ENCODE measurements around the gene PYY.
"Not testable (repeated sequence)": the region's sequence is repeated elsewhere in the genome, so short reads cannot be mapped to it uniquely, and the experiment has no call there.

PYY gene

GRCh38 chr17:43939886-43940285 lies 13.9 kb downstream of the PYY start:
- DNase-seq (ENCODE audit: low spot score in 2 of 2): no peak
- ATAC-seq: no peak
- no peaks in the 10 kb centered on the region for H3K9me3 Mint-ChIP-seq
- H3K4me3 Mint-ChIP-seq: no peak overlapping the region
- H3K27ac Mint-ChIP-seq: no peak overlapping the region
- no peaks in the 10 kb centered on the region for H3K36me3 Mint-ChIP-seq
- H3K4me1 Mint-ChIP-seq: peaks cover 17% of the 10 kb centered on the region

DNA sequence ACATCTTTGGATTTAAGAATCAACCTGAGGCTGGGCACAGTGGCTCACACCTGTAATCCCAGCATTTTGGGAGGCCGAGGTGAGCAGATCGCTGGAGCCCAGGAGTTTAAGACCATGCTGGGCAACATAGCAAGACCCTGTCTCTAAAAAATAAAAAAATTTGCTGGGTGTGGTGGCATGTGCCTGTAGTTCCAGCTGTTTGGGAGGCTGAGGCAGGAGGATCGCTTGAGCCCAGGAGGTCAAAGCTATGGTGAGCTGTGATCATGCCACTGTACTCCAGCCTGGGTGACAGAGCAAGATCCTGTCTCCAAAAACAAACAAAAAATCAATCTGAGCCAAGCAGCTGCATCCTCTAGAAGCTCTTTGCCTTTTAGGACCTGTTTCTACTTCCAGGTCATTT lies 14.3 kb downstream of the PYY start:
- not testable (repeated sequence) for DNase-seq (ENCODE audit: low spot score in 2 of 2); ATAC-seq; H3K9me3 Mint-ChIP-seq; H3K36me3 Mint-ChIP-seq; H3K27ac Mint-ChIP-seq
- peak overlapping the region; percentile 48 for H3K4me3 Mint-ChIP-seq
- peaks cover 13% of the 10 kb centered on the region for H3K4me1 Mint-ChIP-seq

DNA sequence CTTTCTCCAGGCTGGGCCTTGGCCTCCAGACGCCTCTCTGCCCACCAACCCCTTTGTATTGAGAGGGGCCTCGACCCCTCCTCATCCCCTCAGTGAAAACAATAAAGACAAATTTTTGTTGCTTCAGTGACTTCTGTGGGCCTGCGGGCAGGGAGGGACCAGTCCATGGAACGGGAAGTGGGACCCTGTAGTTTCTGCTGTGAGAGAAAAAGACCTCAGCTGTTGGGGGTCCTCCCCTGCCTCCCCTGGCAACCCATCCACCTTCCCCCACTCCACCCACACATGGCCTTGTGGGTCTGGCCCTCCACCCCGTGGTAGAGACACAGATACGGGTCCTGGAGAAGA lies 14.9 kb downstream of the PYY start:
- DNase-seq (ENCODE audit: low spot score in 2 of 2) (no peak), ATAC-seq (no peak)
- Mint-ChIP-seq H3K4me3 (peak overlapping the region; percentile 48), H3K27ac (no peak overlapping the region), H3K9me3 (no peaks in the 10 kb centered on the region), H3K4me1 (peaks cover 12% of the 10 kb centered on the region), H3K36me3 (no peaks in the 10 kb centered on the region)

DNA sequence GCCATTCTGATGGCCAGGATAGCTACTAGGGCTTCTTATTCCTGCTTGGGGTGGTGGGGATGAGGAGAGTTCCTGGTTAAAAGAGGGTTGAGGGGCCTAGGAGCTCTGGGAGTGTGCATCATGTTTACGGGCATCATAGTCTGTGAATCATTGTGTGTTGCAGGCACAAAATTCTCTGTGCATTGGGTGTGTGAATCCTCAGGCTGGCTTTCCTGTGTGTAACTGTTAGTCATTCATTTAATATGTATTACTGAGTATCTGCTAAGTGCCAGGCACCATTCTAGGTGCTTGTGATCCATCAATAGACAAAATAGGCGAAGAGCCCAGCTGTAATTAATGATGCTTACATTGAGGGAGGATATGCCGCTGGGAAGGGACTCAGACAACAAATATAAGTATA lies 17.3 kb downstream of the PYY start:
- no peaks in the 10 kb centered on the region for H3K9me3 Mint-ChIP-seq
- no peaks in the 10 kb centered on the region for H3K36me3 Mint-ChIP-seq
- DNase-seq (ENCODE audit: low spot score in 2 of 2) (no peak), ATAC-seq (no peak)
- H3K4me3 Mint-ChIP-seq: no peak overlapping the region
- H3K4me1 Mint-ChIP-seq: peaks cover 12% of the 10 kb centered on the region
- H3K27ac Mint-ChIP-seq: no peak overlapping the region

DNA sequence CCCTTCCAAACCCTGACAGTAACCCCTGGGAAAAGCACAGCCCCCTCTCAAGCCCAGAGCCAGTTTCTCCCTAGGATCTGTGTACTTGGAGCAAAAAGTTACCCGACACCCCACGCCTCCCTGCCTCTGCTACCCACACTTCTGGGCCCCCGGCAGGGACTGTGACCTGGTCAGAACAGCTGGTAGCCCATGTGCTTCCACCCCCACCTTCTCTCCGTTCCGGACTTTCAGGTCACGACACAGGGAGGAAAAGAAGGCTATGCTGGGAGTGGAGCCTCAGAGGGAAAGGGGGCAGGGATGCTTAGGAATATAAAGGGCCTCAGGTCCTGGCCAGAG lies 17.8 kb downstream of the PYY start:
- H3K36me3 Mint-ChIP-seq: no peaks in the 10 kb centered on the region

GRCh38 chr17:43935204-43935925 lies 18.4 kb downstream of the PYY start:
- Mint-ChIP-seq H3K4me3 (no peak overlapping the region), H3K36me3 (no peaks in the 10 kb centered on the region), H3K4me1 (peaks cover 12% of the 10 kb centered on the region), H3K9me3 (no peaks in the 10 kb centered on the region), H3K27ac (no peak overlapping the region)
- DNase-seq (ENCODE audit: low spot score in 2 of 2) (no peak), ATAC-seq (no peak)

More for the DNA sequence above, 17.8 kb downstream of the PYY start:
- ATAC-seq (no peak), DNase-seq (ENCODE audit: low spot score in 2 of 2) (no peak)
- H3K27ac Mint-ChIP-seq: no peak overlapping the region
- no peak overlapping the region for H3K4me3 Mint-ChIP-seq
- peaks cover 12% of the 10 kb centered on the region for H3K4me1 Mint-ChIP-seq
- no peaks in the 10 kb centered on the region for H3K9me3 Mint-ChIP-seq

- ATAC-seq (no peak), DNase-seq (ENCODE audit: low spot score in 2 of 2) (no peak)
- Mint-ChIP-seq H3K4me1 (peaks cover 9% of the 10 kb centered on the region), H3K36me3 (no peaks in the 10 kb centered on the region), H3K9me3 (no peaks in the 10 kb centered on the region), H3K4me3 (no peak overlapping the region), H3K27ac (no peak overlapping the region)
These were observed 20.8 kb downstream of the PYY start for GRCh38 chr17:43932923-43933322.

- Mint-ChIP-seq H3K4me3 (no peak overlapping the region), H3K27ac (no peak overlapping the region), H3K36me3 (no peaks in the 10 kb centered on the region), H3K4me1 (peaks cover 11% of the 10 kb centered on the region), H3K9me3 (no peaks in the 10 kb centered on the region)
- no peak for DNase-seq (ENCODE audit: low spot score in 2 of 2)
- no peak for ATAC-seq
These were observed 21.4 kb downstream of the PYY start for GRCh38 chr17:43932357-43932756.

- no peaks in the 10 kb centered on the region for H3K9me3 Mint-ChIP-seq
- DNase-seq (ENCODE audit: low spot score in 2 of 2): no peak
- H3K27ac Mint-ChIP-seq: no peak overlapping the region
- ATAC-seq: no peak
- no peak overlapping the region for H3K4me3 Mint-ChIP-seq
- H3K4me1 Mint-ChIP-seq: peaks cover 12% of the 10 kb centered on the region
- H3K36me3 Mint-ChIP-seq: no peaks in the 10 kb centered on the region
These were observed 22.6 kb downstream of the PYY start for GRCh38 chr17:43931062-43931571.

DNA sequence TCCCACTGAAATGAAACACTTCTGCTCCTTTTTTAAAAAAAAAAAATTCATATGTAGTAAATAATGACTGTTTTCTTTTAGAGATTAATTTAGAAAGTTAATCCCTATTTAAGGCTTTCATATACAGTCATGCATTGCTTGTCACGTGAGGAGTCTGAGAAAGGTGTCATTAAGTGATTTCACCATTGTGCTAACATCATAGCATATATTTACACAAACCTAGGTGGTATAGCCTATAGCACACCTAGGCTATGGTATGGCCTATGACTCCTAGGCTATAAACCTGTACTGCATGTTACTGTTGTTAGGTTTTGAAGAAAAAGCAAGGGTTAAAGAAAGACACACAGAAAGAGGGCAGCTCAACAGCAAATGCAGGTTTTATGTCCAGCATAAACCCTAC lies 25.1 kb downstream of the PYY start:
- peaks cover 12% of the 10 kb centered on the region for H3K4me1 Mint-ChIP-seq
- H3K4me3 Mint-ChIP-seq: no peak overlapping the region
- no peaks in the 10 kb centered on the region for H3K36me3 Mint-ChIP-seq
- no peak overlapping the region for H3K27ac Mint-ChIP-seq
- ATAC-seq (peak; percentile 42), DNase-seq (ENCODE audit: low spot score in 2 of 2) (no peak)
- H3K9me3 Mint-ChIP-seq: no peaks in the 10 kb centered on the region

DNA sequence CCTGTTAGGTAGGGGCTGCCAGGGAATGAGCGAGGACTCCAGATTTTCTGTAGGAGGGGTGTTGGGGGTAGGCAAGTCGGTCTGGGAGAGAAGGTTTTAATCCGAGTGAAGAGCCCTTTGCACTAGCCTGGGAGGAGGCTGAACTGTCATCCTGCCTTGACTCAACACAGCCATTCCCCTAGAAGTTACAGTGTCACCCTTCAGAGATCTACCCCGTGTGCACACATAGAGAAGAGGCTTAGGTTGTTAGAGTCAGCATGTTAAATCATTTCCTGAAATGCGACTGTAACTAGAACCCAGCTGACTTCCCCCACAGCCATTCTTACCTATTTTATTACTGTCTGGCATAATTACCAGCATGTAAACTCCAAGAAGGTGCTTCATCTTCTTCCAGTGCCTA lies 25.8 kb downstream of the PYY start:
- H3K9me3 Mint-ChIP-seq; DNase-seq (ENCODE audit: low spot score in 2 of 2); H3K36me3 Mint-ChIP-seq; H3K27ac Mint-ChIP-seq: not testable (repeated sequence)
- peak overlapping the region; percentile 70 for H3K4me3 Mint-ChIP-seq
- ATAC-seq: peak; percentile 85
- peaks cover 12% of the 10 kb centered on the region for H3K4me1 Mint-ChIP-seq

DNA sequence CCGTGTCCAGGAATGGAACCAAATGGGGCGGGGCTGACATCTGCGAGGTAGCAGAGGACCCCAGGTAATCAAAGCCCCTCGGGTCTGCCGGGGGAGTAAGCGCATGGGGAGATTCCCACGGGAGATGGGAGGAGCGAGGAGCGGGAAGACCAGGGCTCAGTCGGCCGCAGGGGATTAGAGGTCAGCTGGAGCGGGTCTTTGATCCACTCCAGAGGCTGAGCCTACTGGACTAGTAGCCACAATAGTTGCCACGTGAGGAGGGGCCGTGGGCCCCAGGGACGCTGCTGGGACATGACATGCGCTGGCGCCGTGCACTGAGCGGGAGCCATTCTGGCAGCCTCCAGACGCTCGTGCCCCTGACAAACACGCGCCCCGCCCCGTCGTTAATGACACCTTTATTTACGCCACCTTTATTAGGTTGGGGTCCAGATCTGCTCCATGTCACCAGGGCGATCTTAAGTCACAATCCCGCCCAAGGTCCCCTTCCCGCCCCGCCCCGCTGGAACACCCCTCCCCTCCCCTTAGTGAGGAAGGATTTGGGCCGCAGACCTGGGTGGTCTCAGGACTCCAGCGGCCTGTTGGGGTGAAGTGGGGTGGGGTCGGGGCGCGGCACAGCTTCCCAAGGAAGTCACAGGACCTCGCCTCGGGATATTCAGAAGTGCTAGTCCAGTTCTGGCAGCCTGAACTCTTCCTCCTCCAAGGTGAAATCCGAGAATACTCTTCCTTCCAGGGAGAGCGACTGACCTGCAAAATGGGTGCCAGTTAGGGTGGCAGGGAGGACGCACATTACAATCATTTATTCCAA lies 26.5 kb downstream of the PYY start:
- Mint-ChIP-seq H3K27ac (peak overlapping the region; percentile 56), H3K4me3 (peak overlapping the region; percentile 70), H3K9me3 (no peaks in the 10 kb centered on the region), H3K36me3 (no peaks in the 10 kb centered on the region), H3K4me1 (peaks cover 12% of the 10 kb centered on the region)
- ATAC-seq (no peak), DNase-seq (ENCODE audit: low spot score in 2 of 2) (no peak)

- peak; percentile 51 for ATAC-seq
- no peak overlapping the region for H3K4me3 Mint-ChIP-seq
These were observed 29.2 kb downstream of the PYY start for GRCh38 chr17:43924558-43924957.

GRCh38 chr17:43920500-43921095 lies 33.1 kb downstream of the PYY start:
- Mint-ChIP-seq H3K4me3 (no peak overlapping the region), H3K9me3 (no peaks in the 10 kb centered on the region), H3K27ac (no peak overlapping the region), H3K36me3 (no peaks in the 10 kb centered on the region), H3K4me1 (no peaks in the 10 kb centered on the region)
- ATAC-seq (no peak), DNase-seq (ENCODE audit: low spot score in 2 of 2) (no peak)

More at GRCh38 chr17:43924558-43924957, 29.2 kb downstream of the PYY start:
- Mint-ChIP-seq H3K9me3 (no peaks in the 10 kb centered on the region), H3K36me3 (no peaks in the 10 kb centered on the region), H3K4me1 (peaks cover 12% of the 10 kb centered on the region), H3K27ac (no peak overlapping the region)
- DNase-seq (ENCODE audit: low spot score in 2 of 2): no peak

DNA sequence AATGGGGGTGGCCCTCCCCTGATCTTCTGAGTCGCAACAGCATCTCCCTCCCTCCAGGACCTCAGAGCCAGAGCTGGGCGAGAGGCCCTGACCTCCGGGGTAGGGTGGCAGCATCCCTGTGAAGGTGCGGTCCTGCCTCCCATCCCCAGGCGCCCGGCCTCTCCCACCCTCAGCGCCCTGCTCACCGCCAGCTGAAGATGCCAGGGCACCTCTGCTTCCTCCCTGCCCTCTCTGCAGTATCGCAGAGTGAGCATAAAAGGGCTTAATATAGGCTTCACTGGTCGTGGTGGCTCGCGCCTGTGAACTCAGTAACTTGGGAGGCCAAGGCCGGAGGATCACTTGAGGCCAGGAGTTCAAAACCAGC lies 35.7 kb downstream of the PYY start:
- Mint-ChIP-seq H3K4me3 (peak overlapping the region; percentile 56), H3K4me1 (no peaks in the 10 kb centered on the region), H3K9me3 (no peaks in the 10 kb centered on the region), H3K36me3 (no peaks in the 10 kb centered on the region), H3K27ac (no peak overlapping the region)
- no peak for ATAC-seq
- DNase-seq (ENCODE audit: low spot score in 2 of 2): no peak
